Mesenteric fat pad (tissue), 1 donor: ENCODE data around the gene ZNF518B. TPM values are rescaled to one million over a fixed set of nuclear protein-coding genes. Genes with fewer than 3 reads are reported as not detected.

Experiments
- DNase-seq: peaks from one replicate; pipeline ENCODE4 v3.0.0-alpha.2; 2020; ENCODE audit warnings: low spot score
- long read RNA-seq: library from polyadenylated mRNA; unstranded; transcript quantifications from one replicate; pipeline ENCODE4 v2.0.0, GENCODE V29; 2020
- total RNA-seq: library from RNA; stranded (reverse); fragmentation: NEBNext Ultra II Directional; extraction: Animal tissue kit (Norgen Biotek cat#: 25700); gene quantifications from one replicate; pipeline ENCODE4 v1.2.1, GENCODE V29; 2021
- donor health status: DM: yes; HTN: yes; CAD: no.

The ZNF518B gene, protein sequence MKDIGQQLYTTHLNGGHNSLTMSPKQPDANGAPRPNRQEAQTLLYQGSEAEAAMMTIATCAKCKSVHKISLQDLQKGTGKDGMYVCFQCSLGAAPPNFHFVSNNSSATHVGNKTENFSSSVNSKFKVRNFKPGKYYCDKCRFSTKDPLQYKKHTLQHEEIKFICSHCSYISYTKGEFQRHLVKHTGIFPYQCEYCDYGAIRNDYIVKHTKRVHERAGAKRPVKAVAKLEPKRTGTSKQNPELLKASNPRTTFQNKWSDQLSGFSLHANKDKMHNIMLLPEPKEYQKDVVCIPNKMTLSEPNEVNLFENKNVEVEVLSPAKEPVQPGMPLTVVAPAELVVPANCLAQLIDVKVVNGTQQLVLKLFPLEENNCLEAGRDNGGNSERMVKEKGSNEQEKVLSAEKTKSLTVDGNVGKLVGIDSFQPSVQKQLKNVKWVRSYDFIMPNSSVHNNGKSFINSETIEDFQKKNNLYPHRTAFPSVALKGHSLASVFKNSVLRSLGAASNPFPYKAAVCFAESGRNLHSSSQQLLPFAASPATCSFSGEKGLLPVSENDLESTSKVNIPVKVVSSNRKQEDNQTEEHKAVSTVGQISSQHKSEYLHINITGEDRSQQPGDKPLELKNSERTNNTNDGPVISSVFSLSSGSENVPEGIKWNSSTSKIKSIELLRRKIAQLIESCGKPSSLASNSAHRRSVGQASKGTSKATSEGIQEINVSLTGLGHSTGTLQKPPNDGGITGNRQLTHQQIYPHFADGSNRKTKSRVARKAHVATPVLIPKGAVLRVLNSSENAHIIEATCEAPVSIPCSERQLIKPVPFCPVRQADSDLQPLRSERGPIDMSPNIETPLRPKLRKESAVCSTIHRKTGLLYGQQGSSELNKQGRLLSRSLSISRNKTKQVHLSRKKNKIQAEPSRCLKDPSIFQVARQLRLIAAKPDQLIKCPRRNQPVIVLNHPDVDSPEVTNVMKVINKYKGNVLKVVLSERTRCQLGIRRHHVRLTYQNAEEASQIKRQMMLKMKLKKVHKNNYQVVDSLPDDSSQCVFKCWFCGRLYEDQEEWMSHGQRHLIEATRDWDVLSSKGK
- 23.5 TPM for total RNA-seq
- long read RNA-seq, full-length matches to known transcripts: 11 of 19 reads
- long read RNA-seq, partial matches to known transcripts: 1 of 19 reads
- long read RNA-seq, other reads (novel, unspliced or antisense): 7 of 19 reads

DNA sequence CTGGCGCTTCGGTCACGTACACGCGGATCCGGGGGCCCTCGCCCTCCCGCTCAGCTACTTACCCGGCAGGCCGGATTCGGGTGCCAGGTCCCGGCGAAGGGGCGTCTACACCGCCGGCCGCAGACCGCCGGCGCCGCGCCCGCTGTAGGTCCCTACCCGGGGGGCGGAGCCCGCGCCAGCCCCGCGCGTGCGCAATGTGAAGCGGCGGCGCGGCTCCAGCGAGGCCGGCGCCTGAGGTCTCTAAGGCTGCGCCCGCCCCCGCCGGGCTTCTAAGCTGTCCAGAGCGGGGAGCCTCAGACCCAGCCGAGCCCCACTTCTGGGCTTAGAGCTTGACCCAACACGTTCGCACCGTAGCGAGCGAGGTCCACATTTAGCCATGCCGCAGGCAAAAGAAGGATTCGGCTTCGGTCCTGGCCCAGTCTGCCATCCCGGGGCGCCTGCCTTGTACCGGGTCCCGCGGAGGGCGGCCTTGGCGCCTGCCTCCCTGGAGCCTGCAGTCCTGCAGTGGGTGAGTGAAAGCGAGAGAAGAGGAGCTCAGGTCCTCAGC lies at the start of gene ZNF518B:
Gene ZNF518B (minus strand): TSS at position 172 of the 547 bp plus-strand sequence. CDS start 11,098 bp downstream, outside the sequence.
- peak; percentile 92 for DNase-seq

DNA sequence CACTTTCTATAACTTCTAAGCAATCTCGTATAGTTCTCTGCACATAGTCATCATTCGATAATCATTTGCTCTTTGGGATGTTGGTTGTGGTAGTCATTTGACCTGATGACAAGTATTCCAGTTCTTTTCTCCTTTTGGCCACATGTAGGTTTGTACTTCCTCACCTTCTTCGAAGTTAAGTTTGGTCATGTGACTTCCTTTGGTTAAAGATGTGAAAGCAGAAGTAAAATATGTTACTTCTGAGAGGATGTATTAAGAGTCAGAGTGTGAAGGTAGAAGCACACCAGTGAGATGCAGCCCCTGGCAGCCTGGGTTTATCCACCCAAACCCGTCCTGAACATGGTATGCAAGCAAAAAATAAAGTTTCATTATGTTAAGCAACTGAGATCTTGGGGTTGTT lies 48.9 kb upstream of the ZNF518B start:
- DNase-seq: no peak

DNA sequence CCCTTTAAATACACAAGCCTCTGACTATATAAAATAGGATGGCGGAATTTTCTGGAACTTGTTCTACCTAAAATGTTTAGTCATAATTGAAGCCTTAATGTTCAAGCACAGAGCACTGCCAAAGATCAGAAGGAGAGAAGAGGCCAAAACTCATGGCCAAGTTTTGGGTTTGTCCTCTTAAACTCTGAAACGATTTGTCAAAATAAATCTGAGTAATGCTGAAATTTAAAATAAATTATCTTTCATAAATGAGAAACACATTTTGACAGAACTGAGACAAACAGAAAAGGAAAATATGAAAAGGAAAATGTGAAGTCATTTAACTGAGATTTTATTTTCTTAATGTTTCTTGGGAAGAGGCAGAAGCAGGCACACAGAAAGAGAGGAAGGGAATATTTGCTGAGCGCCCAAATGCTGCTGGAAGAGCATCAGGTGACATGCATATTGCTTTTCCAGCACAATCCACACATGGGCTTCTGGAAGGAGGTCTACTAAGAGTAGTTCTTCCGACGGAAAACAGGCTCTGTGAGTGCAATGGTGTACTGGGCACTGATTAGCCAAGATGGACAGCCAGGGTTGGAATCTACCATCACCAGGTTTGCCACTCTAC lies 47.4 kb upstream of the ZNF518B start:
- no peak for DNase-seq

DNA sequence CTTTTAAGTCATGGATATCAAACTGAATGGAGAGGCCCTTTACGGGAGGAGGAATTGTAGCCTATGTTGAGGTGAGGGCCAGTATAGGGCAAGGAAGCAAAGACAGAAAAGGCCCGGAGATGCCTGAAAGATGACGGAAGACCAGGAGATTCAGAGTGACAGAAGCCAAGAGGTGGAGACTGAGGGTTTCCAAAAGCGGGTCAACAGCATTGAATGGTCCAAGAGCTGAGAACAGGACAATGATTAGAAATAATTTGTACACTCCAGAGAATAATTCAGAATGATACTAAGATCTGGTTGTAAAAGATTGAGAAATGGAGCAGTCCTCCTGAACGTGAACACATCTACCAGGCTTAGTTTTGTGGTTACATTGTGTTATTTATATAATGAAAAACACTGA lies 45.5 kb upstream of the ZNF518B start:
- DNase-seq: no peak

DNA sequence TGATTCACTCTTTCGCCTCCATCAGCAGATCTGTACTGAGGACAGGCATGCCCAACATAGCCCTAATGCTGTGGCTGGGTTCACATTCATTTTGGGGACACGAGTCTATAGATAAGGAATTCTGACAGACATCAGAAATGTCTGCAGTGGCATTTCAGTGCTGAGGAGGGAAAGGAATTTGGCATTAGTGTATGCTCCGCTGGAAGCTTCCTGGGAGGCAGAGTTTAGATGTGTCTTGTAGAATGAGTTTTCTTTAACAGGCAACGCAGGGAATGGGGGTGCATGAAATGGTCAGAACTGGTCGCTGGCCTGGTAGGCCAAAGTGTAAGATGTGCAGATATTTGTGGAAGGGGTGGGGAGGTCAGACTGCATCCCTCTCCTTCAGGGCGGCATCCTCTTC lies 43.5 kb upstream of the ZNF518B start:
- DNase-seq: no peak

DNA sequence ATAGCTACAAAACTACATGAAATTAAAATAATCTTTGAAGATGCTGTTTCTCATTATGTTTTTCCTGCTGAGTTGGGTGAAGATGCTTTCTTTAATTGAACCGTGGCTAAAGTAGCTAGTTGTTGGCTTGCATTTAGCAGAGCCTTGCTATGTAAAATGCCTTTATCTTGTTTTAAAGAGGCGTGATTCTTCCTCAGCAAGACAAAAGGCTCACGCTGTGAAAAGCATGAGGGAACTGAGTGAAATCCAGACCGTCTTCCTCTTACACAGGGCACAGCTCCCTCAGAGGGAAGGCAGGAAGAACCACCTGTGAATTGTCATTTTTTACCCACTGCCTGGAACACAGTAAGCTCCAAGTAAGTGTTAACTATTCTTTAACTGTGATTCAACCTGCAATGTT lies 39.0 kb upstream of the ZNF518B start:
- no peak for DNase-seq

DNA sequence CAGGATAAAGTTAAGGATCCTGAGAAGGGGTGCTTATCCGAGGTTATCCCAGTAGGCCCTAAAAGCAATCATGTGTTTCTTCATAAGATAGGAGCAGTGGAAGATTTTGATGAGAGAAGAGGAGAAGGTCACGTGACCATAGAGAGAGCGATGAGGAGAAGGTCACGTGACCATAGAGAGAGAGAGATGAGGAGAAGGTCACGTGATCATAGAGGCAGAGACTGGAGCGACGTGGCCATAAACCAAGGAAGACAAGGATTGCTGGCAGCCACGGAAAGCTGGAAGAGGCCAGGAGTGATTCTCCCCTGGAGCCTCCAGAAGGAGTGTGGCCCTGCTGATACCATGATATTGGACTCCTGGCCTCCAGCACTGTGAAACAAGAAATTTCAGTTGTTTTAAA lies 38.4 kb upstream of the ZNF518B start:
- DNase-seq: no peak

DNA sequence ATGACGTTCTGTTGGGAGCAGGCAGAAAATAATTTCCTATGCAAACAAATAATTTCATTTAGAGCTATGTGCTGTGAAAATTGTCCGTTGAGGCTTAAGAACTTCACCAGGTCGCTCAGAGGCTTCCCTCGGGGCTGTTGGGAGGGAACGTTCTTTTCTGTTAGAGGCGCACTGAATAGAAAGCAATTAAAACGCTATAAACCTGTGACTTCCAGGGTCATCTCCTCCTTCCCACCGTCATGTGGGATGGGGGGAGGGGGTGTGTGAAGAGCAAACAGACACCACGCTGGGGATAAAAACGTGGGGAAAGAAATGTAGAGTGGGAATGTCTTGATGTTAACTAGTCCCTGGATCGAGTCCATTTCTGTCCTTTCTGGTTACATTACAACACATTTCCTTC lies 35.2 kb upstream of the ZNF518B start:
- no peak for DNase-seq

DNA sequence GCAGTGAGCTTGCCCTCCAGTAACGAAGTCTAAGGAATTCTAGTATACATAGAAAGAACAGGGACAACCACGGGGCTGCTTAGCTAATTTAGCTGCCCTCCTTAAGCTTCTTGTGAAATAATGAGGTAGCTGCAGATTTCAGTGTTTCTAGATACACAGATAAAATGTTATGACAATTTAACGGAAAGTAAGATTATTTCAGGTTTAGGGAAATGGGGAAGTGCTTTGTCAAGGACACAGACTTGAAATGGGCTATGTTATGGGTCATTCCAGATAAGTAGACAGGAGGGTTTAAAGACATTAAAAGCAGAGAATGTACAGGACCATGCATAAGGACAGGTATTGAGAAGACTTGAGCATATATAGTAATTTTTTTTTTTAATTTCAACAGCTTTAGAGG lies 34.2 kb upstream of the ZNF518B start:
- DNase-seq: no peak

DNA sequence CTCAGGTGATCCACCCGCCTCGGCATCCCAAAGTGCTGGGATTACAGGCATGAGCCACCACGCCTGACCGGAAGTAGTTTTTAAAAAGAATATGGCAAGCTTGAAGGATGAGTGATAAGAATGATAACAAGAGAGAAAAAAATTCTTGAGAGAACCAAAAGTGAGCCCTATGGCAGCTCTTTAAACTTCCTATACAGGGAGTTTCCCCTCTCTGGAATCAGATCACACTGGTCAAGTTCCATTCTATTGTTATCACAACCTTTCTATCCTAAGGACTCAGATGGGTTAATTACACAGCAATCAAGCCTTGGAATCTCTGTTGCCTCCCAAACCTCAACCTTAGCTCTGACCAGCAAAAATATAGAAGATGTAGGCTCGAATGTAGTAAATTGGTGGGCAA lies 33.8 kb upstream of the ZNF518B start:
- no peak for DNase-seq

DNA sequence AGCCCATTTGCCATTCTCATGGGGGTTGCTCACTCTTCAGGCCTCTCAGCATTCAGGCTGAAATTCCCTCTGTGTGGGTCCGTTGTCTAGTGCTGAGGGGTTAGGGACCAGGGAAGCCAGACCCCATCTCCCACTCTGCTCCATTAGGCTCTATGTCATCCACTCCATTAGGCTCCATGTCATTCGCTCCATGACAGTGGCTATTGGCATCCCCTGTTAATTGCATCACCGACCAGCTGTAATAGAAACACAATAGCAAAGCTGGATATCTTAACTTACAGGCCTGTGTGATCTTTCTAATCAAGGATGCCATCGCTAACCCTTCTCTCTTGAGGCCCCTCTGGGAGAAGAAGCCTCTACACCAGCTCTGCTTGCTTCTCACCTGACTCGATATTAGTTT lies 25.7 kb upstream of the ZNF518B start:
- no peak for DNase-seq

DNA sequence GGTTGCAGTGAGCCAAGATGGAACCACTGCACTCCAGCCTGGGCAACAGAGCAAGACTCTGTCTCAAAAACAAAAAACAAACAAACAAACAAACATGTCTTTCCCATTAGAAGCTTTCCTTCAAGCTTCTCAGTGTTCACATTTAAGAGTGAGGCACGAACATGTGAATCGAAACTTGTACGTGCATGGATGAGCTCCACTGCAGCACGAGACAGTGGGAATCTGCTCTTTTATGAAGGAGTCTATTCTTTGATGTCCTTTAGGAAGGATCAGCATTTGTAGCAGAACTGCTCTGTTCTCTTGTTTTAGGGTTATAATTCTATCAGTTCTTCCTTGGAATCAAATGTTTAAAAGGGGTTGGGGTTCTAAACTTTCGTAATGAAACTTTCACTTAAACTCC lies 23.4 kb upstream of the ZNF518B start:
- DNase-seq: no peak

DNA sequence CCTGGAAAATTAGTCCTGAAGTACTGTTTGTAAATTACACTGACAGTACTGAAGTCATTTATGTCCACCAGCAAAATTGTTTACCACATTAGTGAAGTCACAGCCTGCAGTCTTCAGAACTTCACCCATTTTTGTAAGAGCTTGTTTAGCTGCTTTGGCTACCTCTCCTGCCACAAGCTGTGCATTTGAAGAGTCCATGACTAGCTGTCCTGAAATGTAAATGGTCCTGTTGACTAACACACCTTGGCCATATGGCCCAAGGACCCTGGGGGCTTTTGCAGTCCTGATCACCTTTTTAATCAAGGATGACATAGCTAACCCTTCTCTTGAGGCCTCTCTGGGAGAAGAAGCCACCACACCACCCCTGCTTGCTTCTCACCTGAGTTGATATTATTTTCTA lies 21.4 kb upstream of the ZNF518B start:
- DNase-seq: no peak

DNA sequence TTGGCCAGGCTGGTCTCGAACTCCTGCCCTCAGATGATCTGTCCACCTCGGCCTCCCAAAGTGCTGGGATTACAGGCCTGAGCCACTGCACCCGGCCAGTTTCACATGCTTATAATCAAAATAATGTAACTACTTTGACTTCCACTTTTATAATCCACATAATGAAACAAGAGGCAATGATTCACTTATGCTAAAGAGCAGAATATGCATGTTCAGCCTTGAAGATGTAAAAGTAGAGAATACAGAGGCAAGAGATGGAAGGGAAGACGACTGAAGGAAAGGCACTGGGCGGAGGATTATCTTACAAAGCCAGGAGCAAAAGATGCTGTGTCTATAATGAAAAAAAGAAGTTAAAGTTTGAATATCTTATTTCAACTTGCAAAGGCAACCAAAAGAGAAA lies 13.3 kb upstream of the ZNF518B start:
- DNase-seq: no peak

DNA sequence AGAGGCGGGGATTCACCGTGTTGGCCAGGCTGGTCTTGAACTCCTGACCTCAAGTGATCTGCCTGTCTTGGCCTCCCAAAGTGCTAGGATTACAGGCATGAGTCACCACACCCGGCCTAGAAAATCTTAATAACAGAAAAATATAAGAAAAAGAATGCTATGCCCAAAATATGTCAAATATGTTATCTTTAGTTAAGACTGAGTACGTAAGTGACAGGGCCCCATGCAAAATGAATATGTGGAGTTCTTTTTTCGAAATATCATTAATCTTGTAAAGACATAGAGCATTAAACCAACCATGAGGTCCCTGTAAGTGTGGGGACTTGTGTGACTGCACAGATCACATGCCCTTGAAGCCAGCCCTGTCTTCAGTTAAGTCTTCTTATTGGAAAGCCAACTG lies 8.9 kb upstream of the ZNF518B start:
- DNase-seq: no peak

DNA sequence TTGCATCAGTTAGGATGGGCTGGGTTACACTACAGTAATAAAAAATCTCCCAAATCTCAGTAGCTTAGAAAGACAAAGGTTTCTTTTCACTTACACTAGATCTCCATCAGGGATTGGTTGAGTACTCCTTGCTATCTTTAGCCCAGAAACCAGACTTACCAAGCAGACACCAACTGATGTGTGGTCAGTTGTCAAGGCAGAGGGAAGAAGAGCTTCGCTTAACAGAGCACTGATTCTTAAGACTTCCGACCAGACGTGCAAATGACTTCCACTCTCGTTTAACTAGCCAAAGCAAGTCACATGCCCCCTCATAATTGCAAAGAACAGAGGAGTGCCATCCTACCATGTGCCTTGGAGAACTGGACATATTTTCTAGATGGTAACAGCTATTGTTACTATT lies 5.7 kb upstream of the ZNF518B start:
- DNase-seq: no peak

DNA sequence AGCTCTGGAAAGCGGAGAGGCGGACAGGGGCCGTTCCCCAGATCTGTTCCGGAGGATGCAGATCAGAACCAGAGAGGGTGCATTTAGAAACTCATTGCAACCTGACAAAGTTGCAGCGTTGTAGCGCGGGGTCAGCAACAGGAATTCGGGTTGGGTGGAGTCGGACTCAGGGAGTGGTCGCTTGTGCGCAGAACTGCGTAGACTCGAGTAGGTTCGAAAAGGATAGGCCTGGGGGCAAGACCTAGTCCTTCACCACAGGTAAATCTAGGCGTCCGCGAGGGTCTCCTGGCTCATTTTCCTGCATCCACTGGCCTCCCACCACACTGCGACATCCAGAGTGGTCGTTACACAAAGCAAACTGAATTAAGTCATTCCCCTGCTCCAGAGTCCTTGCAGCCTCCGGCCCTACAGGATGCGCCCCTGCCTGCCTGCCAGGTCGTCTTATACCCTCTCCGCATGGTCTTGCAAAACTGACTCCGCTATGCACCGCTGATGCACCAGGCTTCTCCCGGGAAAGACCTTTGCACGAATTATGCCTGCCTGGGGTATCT lies 4.7 kb upstream of the ZNF518B start:
- no peak for DNase-seq

DNA sequence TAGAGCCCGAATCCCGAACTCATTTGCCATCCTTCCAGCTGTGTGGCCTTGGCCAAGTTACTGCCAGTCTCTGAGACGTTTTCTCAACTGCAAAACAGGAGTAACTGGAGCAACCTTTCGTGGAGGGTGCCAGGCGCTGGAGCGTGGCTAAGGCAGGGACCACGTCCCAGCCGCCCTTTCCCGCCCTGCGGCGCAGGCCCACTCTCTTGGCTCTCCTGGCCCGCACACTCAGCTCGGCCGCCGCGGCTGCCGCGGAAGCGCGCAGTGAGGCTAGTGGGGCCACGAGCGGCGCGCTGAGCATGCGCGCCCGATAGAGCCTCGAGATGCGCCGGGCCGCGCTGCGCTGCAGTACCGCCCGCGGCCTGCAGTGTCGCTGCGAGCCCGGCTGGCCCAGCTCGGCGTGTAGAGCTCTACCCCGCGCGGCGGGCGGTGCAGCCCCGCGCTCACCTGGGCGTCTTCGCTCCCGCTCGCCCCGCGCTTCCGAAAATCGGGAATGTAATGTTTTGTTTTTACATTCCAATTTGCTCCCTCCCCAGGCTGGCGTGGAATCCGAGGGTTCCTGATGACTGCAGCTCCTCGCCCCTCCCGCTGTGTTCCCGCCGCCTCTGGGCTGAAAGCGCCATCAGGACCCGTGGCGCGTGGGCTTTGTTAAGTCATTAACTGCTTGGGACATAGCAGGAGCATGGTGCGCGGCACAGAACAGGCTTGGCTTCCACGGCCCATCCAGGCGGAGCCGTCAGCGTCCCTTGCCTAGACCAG lies 4.0 kb upstream of the ZNF518B start:
- peak; percentile 90 for DNase-seq

DNA sequence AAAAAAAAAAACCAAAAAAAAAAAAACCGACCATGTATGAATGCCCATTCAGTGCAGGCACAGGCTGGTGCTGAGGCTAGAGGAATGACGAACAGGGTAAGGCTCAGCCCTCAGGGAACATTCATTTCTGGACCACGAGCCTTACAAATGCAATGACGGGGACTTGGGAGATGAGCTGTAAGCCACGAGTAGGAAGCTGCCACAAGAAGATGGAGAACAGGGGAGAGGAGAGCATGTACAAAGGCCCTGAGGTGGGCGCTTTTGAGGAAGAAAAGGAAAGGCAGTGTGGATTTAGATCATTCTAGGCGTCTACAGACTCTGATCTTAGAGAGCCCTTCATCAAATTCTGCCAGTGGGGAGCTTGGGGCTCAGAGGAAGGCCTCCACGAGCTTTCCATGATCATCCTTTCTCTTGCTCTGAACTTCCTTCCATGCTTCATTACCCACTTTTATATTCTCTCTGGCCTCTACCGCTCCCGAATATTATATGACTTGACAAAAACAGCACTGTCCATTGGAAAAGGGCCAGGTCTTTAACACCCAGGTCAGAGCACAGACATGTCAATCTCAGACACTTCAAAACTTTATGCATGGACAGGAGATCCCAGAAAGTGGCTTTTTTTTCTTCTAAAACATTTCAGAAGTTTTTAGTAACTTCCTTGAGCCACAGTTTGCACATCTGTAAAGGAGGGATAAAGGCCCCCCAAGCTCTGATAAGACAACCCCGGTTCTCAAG lies 3.3 kb upstream of the ZNF518B start:
- DNase-seq: no peak
